OCI-LY7 (cell line): ENCODE results near the gene LSR.

Source experiments
- CTCF ChIP-seq: fragments of 200-600 bp; sonication (generic); conservative IDR thresholded peaks from 2 replicates; pipeline ENCODE4 v1.5.1; 2014; ENCODE audit warnings: mild to moderate bottlenecking, antibody characterized with exemption, low read length, moderate library complexity, mixed read lengths
- EZH2phosphoT487 ChIP-seq: fragments of 200-600 bp; sonication (generic); IDR thresholded peaks from 2 replicates; pipeline ENCODE4 v1.6.1; 2018; ENCODE audit warnings: low read depth, borderline replicate concordance, mild to moderate bottlenecking, mixed run types, antibody characterized with exemption, low read length, moderate library complexity, mixed read lengths

GRCh38 chr19:35269438-35270117, 20.8 kb downstream of the LSR start:
- TF ChIP-seq CTCF: peak; percentile 73
- TF ChIP-seq EZH2phosphoT487: no peak
